ENCODE measurements around the gene KLK14. TPM values are rescaled to one million over a fixed set of nuclear protein-coding genes. Genes with fewer than 3 reads are reported as not detected.

Gene KLK14
- total RNA-seq, 4 donors from 2014 or later = 1.1 to 6.6 TPM; not detected in 2

DNA sequence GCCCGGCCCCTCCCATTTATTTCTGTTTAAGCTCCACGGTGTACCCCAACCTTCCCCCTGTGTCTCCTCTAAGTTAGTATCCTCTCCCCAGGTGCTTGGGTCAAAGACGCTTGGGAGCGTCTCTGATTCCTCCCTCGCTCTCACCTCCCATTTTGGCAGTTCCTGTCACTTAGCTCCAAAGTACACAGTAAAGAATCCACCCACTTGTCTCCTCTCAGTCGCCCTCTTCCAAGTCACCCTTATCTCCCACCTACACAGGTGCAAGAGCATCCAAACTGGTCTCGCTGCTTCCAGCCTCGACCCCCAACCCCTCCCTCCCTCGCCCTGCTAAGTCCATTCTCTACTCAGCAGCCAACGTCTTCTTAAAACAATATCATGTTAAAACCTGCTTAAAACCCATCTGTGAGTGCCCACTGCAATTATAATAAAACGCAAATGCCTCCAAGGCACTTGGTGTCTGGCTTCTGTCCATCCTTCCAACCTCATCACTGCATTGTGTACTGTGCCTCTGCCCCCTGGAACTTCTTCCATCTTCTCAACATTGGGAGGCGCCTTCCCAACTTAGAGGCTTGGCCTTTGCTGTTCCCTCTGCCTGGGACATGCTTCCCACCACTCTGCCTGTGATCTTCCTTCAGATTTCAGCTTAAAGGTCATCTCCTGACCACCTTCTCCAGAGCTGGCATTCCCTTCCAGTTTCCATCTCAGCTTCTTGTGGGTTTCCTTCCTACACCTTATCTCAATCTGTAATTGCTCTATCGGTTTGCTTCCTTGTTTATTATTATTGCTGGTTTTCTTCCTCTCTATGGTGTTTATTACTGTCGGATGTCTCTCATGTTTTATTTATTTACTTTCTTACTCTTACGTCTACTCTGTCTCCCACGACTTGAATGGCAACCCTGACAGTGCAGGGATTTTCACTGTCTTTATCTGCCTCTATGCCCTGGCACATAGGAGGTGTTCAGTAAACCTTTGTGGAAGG is 9.5 kb upstream of the KLK14 start:
- Histone ChIP-seq H3K27me3 (no peaks in the 10 kb centered on the region), H3K9me3 (no peaks in the 10 kb centered on the region), H3K4me1 (no peaks in the 10 kb centered on the region), H3K27ac (no peak overlapping the region), H3K36me3 (no peaks in the 10 kb centered on the region), H3K4me3 (no peak overlapping the region)
- DNase-seq = no peak
- TF ChIP-seq POLR2A (IDR thresholded peaks at IDR 0.05) (no peak), CTCF (IDR thresholded peaks at IDR 0.05) (no peak)

GRCh38 chr19:51091126-51091525 is 8.4 kb upstream of the KLK14 start:
- no peak for DNase-seq
- Histone ChIP-seq H3K4me1 (no peaks in the 10 kb centered on the region), H3K27ac (no peak overlapping the region), H3K27me3 (no peaks in the 10 kb centered on the region), H3K36me3 (no peaks in the 10 kb centered on the region), H3K4me3 (no peak overlapping the region), H3K9me3 (no peaks in the 10 kb centered on the region)
- TF ChIP-seq CTCF (IDR thresholded peaks at IDR 0.05) (no peak), POLR2A (IDR thresholded peaks at IDR 0.05) (no peak)

DNA sequence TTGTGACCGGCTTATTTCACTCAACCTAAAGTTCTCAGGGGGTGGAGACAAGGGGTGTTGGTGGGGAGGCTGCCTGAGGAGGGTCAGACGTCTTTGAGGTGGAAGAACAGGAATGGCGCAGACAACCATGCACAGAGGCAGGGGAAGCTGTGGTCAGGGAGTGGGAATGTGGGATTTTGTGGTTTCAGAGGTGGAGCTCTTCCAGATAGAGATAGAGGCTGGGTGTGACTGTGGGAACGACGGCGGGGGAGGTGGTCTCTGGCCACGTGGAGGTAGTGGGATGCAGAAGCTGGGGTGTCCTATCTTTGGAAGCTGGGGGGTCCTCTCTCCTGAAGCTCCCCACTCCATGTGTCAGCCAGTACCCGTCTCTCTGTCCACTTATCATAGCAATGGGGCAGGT is 7.8 kb upstream of the KLK14 start:
- no peaks in the 10 kb centered on the region for H3K27me3 ChIP-seq
- no peak overlapping the region for H3K27ac ChIP-seq
- H3K4me3 ChIP-seq = no peak overlapping the region
- DNase-seq = no peak
- no peaks in the 10 kb centered on the region for H3K9me3 ChIP-seq
- no peak for TF ChIP-seq CTCF (IDR thresholded peaks at IDR 0.05)
- TF ChIP-seq POLR2A (IDR thresholded peaks at IDR 0.05) = no peak
- no peaks in the 10 kb centered on the region for H3K36me3 ChIP-seq
- no peaks in the 10 kb centered on the region for H3K4me1 ChIP-seq

DNA sequence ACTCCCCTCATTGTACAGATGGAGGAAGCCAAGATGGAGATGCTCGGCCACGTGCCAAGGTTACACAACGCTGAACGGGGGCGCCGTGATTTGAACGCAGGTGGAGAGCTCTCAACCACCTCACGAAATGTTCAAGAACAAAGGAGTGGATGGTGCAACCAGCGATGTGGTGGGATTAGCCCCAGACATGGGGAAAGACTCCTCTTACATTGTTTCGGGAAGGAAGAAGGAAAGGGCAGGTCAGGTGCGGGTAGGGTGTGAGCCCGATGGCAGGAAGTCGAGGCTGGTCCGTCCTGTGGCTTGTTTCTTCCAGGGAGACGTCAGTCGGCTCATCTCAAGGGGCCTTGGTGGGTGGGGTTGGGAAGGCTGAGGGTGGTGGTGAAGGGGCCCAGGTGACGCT is 7.1 kb upstream of the KLK14 start:
- Histone ChIP-seq H3K27me3 (no peaks in the 10 kb centered on the region), H3K4me3 (no peak overlapping the region), H3K9me3 (no peaks in the 10 kb centered on the region), H3K27ac (no peak overlapping the region), H3K4me1 (no peaks in the 10 kb centered on the region), H3K36me3 (no peaks in the 10 kb centered on the region)
- no peak for DNase-seq
- TF ChIP-seq CTCF (IDR thresholded peaks at IDR 0.05) (no peak), POLR2A (IDR thresholded peaks at IDR 0.05) (no peak)

DNA sequence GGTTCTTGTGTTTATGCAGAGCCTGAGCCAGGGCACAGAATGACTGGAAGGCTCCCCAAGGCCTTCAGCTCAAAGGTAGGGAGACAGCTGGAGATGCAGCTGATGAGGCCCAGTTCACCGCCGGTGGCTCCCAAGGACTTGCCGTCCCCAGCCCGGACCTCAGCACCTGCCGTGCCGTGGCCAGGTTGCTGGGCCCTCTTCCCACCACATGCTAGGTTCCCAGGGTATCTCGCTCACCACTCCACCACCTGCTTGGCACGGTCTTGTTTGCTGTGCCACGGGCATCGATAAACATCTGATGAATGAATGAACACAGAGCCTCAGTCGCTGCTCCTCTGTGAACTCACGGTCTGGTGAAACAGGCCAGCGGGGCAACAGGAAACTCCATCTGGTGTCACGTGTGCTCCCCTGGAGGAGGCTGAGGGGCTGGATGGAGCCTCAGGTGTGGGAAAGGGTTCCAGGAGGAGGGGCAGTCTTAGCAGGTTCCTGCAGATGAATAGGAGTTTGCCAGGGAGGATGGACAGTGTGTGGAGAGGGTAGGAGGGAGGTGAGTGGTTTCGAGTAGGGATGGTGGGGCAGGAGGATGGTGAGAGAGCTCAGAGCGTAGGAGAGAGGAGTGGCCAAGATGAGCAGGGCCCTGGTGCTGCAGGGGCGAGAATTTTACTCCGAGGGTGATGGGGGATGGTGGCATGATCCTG is 3.6 kb upstream of the KLK14 start:
- Histone ChIP-seq H3K9me3 (no peaks in the 10 kb centered on the region), H3K36me3 (no peaks in the 10 kb centered on the region), H3K27me3 (no peaks in the 10 kb centered on the region), H3K27ac (no peak overlapping the region), H3K4me3 (no peak overlapping the region), H3K4me1 (no peaks in the 10 kb centered on the region)
- DNase-seq = no peak
- no peak for TF ChIP-seq POLR2A (IDR thresholded peaks at IDR 0.05)
- no peak for TF ChIP-seq CTCF (IDR thresholded peaks at IDR 0.05)

Measured in Peyer's patch (tissue), 4 donors.